K562 (cell line): ENCODE measurements around the gene TRAF7. TPM values are rescaled to one million over a fixed set of nuclear protein-coding genes. Genes with fewer than 3 reads are reported as not detected.

Source experiments
- CEBPZ ChIP-seq: fragments of 150-350 bp; IDR thresholded peaks from 2 replicates; pipeline ENCODE4 v1.6.1; 2014; ENCODE audit warnings: low read depth, mild to moderate bottlenecking, low read length, borderline replicate concordance
- CREB3 ChIP-seq: fragments of 450-650 bp; conservative IDR thresholded peaks from 2 replicates; pipeline ENCODE4 v1.6.1; 2016; ENCODE audit warnings: missing genetic modification characterization, low read depth, mild to moderate bottlenecking, missing compliant biosample characterization, moderate library complexity
- ELK3 ChIP-seq: fragments of 450-650 bp; formaldehyde crosslinking; IDR thresholded peaks from 2 replicates; pipeline ENCODE4 v1.4.0; 2020; ENCODE audit warnings: mild to moderate bottlenecking
- ETV6 ChIP-seq, 3 experiments: fragments of 150-350 bp in 1 of 3; sonication (generic) in 1 of 3; formaldehyde crosslinking in 1 of 3; IDR thresholded peaks; 2 replicates each; pipeline versions ENCODE4 v1.6.1 to v1.8.0; 2014 to 2022; ENCODE audit warnings: borderline replicate concordance in 2 of 3, low read depth in 2 of 3, antibody characterized with exemption in 1 of 3, low read length in 1 of 3, mild to moderate bottlenecking in 1 of 3, missing genetic modification reagents in 1 of 3
- FUS ChIP-seq: fragments of 200-400 bp; formaldehyde crosslinking; optimal IDR thresholded peaks from 2 replicates; pipeline ENCODE3; 2017; ENCODE audit warnings: low read depth, low read length
- HNRNPUL1 ChIP-seq: fragments of 200-400 bp; formaldehyde crosslinking; IDR thresholded peaks from 2 replicates; pipeline ENCODE4 v1.6.1; 2017; ENCODE audit warnings: low read length
- KDM1A ChIP-seq, 2 experiments: fragments of 450-650 bp; IDR thresholded peaks; 2 replicates each; pipeline ENCODE4 v1.6.1; 2016; ENCODE audit warnings: mild to moderate bottlenecking in 2 of 2
- KLF10 ChIP-seq: fragments of 250-450 bp; sonication (Bioruptor Pico); IDR thresholded peaks from 2 replicates; pipeline ENCODE4 v1.6.1; 2021; ENCODE audit warnings: matching md5 sums
- MAX ChIP-seq: sonication (generic); formaldehyde crosslinking; IDR thresholded peaks from 2 replicates; pipeline ENCODE4 v1.9.0; 2022; ENCODE audit warnings: mild to moderate bottlenecking, missing genetic modification reagents
- MCM3 ChIP-seq: fragments of 450-650 bp; IDR thresholded peaks from 2 replicates; pipeline ENCODE4 v1.6.1; 2016
- MCM7 ChIP-seq, 2 experiments: fragments of 450-650 bp; IDR thresholded peaks; 2 replicates each; pipeline ENCODE4 v1.6.1; 2016 to 2018
- NR0B1 ChIP-seq: fragments of 450-650 bp; IDR thresholded peaks from one replicate; pipeline ENCODE4 v1.6.1; 2018; ENCODE audit warnings: mild to moderate bottlenecking, moderate library complexity; ENCODE audit not compliant: partially characterized antibody
- PCBP1 ChIP-seq: fragments of 200-400 bp; formaldehyde crosslinking; IDR thresholded peaks from 2 replicates; pipeline ENCODE4 v1.6.1; 2018; ENCODE audit warnings: mild to moderate bottlenecking, low read depth, low read length; ENCODE audit not compliant: poor library complexity, severe bottlenecking
- PML ChIP-seq: IDR thresholded peaks from 2 replicates; pipeline ENCODE4 v1.6.1; 2012; ENCODE audit warnings: low read length, inconsistent platforms
- ZNF197 ChIP-seq: fragments of 200-800 bp; sonication (Bioruptor generic); IDR thresholded peaks from 2 replicates; pipeline ENCODE4 v1.6.1; 2016; ENCODE audit warnings: low read depth, missing genetic modification characterization, missing compliant biosample characterization
- ZNF280B ChIP-seq: fragments of 250-450 bp; sonication (Bioruptor Pico); IDR thresholded peaks from 2 replicates; pipeline ENCODE4 v1.5.1; 2021; ENCODE audit warnings: mild to moderate bottlenecking
- ZNF644 ChIP-seq: fragments of 200-800 bp; sonication (Bioruptor generic); IDR thresholded peaks from 2 replicates; pipeline ENCODE4 v1.6.1; 2016; ENCODE audit warnings: low read depth, missing genetic modification characterization, missing compliant biosample characterization
- ZNF785 ChIP-seq: fragments of 250-450 bp; sonication (Bioruptor Pico); IDR thresholded peaks from 2 replicates; pipeline ENCODE4 v1.4.0; 2020; ENCODE audit warnings: mild to moderate bottlenecking
- polyA plus RNA-seq, 8 experiments: library from polyadenylated mRNA; depleted of rRNA in 4 of 8; stranded (reverse) in 5 of 8; unstranded in 3 of 8; fragments of >200 nt; fragmentation: Nextera tagmentation in 2 of 8; fragmentation: Illumina TruSeq in 1 of 8; extraction: Ambion mirVana in 2 of 8; extraction: Trizol in 1 of 8; gene quantifications; 2 replicates each; pipeline versions ENCODE4 v1.2.1 to v1.2.3, GENCODE V29; 2011 to 2014; ENCODE audit warnings: inconsistent platforms in 1 of 8, missing spikeins in 1 of 8
- total RNA-seq, 7 experiments: library from RNA; depleted of rRNA in 6 of 7; stranded (reverse); fragments of >200 nt in 6 of 7; fragmentation: Illumina TruSeq in 2 of 7; extraction: Trizol in 2 of 7; gene quantifications; 2 replicates each; pipeline versions ENCODE4 v1.2.1 to v1.2.3, GENCODE V29; 2011 to 2021; ENCODE audit warnings: low replicate concordance in 1 of 7

The TRAF7 gene
- total and polyA plus RNA-seq, 9 of the 15 experiments (the other 6 are each of a cell fraction or from before 2014, with no cell fraction given) = 1.1 to 113 (median 41.6) TPM

- TF ChIP-seq CREB3 (tag) (no peak), ELK3 (CRISPR knock-in tag) (no peak), PML (peak; percentile 74; the same call in 1 of the 2 replicates), ZNF644 (tag) (no peak), ZNF280B (CRISPR knock-in tag) (no peak), MAX (CRISPR knock-in tag) (peak; percentile 85), ZNF785 (no peak), KLF10 (no peak), NR0B1 (no peak), MCM3 (no peak), KDM1A (IDR thresholded peaks at IDR 0.05) (no peak), MCM7 (IDR thresholded peaks at IDR 0.05) (no peak), ZNF197 (CRISPR knock-in tag) (no peak), FUS (peak; percentile 77), PCBP1 (peak; percentile 92), HNRNPUL1 (no peak), ETV6 (IDR thresholded peaks at IDR 0.05; ENCODE audit: borderline replicate concordance in 1 of 2, low read depth in 2 of 2, low read length in 1 of 2) (no peak), ETV6 (CRISPR knock-in tag; IDR thresholded peaks at IDR 0.05; ENCODE audit: borderline replicate concordance) (no peak), CEBPZ (no peak)
Measured at GRCh38 chr16:2223221-2223941, 67.8 kb downstream of the TRAF7 start, which contains the start of gene E4F1 (continued).
